Activated CD4-positive, alpha-beta T cell treated with anti-CD3 and anti-CD28 coated beads for 48 hours (primary cell): ENCODE results near the gene SEMA5B.

ENCODE experiments used
- DNase-seq: peaks from one replicate; pipeline ENCODE4 v3.0.0-alpha.2; 2020

SEMA5B gene

GRCh38 chr3:123027292-123028232, at the start of gene SEMA5B:
TSS of gene SEMA5B (minus strand) at chr3:123027763. CDS start at chr3:122961263, 66,500 bp downstream.
- peak; percentile 13 for DNase-seq

- DNase-seq, result no peak
Measured at GRCh38 chr3:123076496-123077418, 49.2 kb upstream of the SEMA5B start.

GRCh38 chr3:123076112-123076495, 48.5 kb upstream of the SEMA5B start:
- no peak for DNase-seq

- no peak for DNase-seq
Measured at GRCh38 chr3:123075359-123075758, 47.8 kb upstream of the SEMA5B start.

GRCh38 chr3:123072564-123072963, 45.0 kb upstream of the SEMA5B start:
- no peak for DNase-seq

- no peak for DNase-seq
Measured at GRCh38 chr3:123072152-123072551, 44.6 kb upstream of the SEMA5B start.

- DNase-seq, result no peak
Measured at GRCh38 chr3:123071581-123071980, 44.0 kb upstream of the SEMA5B start.

- peak; percentile 19 for DNase-seq
Measured at GRCh38 chr3:123071146-123071545, 43.6 kb upstream of the SEMA5B start.

- no peak for DNase-seq
Measured at GRCh38 chr3:123070510-123070909, 42.9 kb upstream of the SEMA5B start.

GRCh38 chr3:123068601-123069381, 41.2 kb upstream of the SEMA5B start:
- no peak for DNase-seq

GRCh38 chr3:123067689-123068600, 40.4 kb upstream of the SEMA5B start:
- peak; percentile 47 for DNase-seq

- peak; percentile 86 for DNase-seq
Measured at GRCh38 chr3:123066896-123067688, 39.5 kb upstream of the SEMA5B start, which contains the start of gene PDIA5. TSS of gene PDIA5 (plus strand) at chr3:123067025. CDS start at chr3:123067165, 140 bp downstream.

GRCh38 chr3:123066599-123066895, 39.0 kb upstream of the SEMA5B start:
- no peak for DNase-seq

- DNase-seq, result no peak
Measured at GRCh38 chr3:123064914-123065313, 37.4 kb upstream of the SEMA5B start.

GRCh38 chr3:123064506-123064905, 36.9 kb upstream of the SEMA5B start:
- no peak for DNase-seq

- no peak for DNase-seq
Measured at GRCh38 chr3:123063034-123063433, 35.5 kb upstream of the SEMA5B start.

- DNase-seq, result no peak
Measured at GRCh38 chr3:123061856-123062255, 34.3 kb upstream of the SEMA5B start.

GRCh38 chr3:123060054-123060453, 32.5 kb upstream of the SEMA5B start:
- no peak for DNase-seq

- DNase-seq, result no peak
Measured at GRCh38 chr3:123058505-123058904, 30.9 kb upstream of the SEMA5B start.

GRCh38 chr3:123055352-123055751, 27.8 kb upstream of the SEMA5B start:
- DNase-seq, result no peak

- no peak for DNase-seq
Measured at GRCh38 chr3:123054931-123055330, 27.4 kb upstream of the SEMA5B start.
